Endodermal cell (in vitro differentiated cells): Measurements from ENCODE around the gene SOAT2. TPM values are rescaled to one million over a fixed set of nuclear protein-coding genes. Genes with fewer than 3 reads are reported as not detected.
"Not testable (repeated sequence)": the region's sequence is repeated elsewhere in the genome, so short reads cannot be mapped to it uniquely, and the experiment has no call there.

Experiments used
- DNase-seq: peaks from one replicate; pipeline ENCODE4 v3.0.0-alpha.2; 2017
- H3K27ac ChIP-seq: 2 replicates; pipeline ENCODE4 v1.5.1; 2013; ENCODE audit warnings: mild to moderate bottlenecking, low read depth, low read length, moderate library complexity
- H3K27me3 ChIP-seq: 2 replicates; pipeline ENCODE4 v1.6.1; 2013; ENCODE audit warnings: mild to moderate bottlenecking, low read length, moderate library complexity; ENCODE audit not compliant: insufficient read depth, control insufficient read depth, poor library complexity, severe bottlenecking
- H3K36me3 ChIP-seq: 2 replicates; pipeline ENCODE4 v1.7.0; 2013; ENCODE audit warnings: mild to moderate bottlenecking, low read length, moderate library complexity; ENCODE audit not compliant: control insufficient read depth, insufficient read depth
- H3K4me1 ChIP-seq: one replicate; pipeline ENCODE4 v1.7.0; 2013; ENCODE audit warnings: low read length; ENCODE audit not compliant: control insufficient read depth, insufficient read depth
- H3K4me3 ChIP-seq: 2 replicates; pipeline ENCODE4 v1.5.1; 2013; ENCODE audit warnings: mild to moderate bottlenecking, low read length, moderate library complexity
- H3K9ac ChIP-seq: 2 replicates; pipeline ENCODE4 v1.6.1; 2013; ENCODE audit warnings: mild to moderate bottlenecking, low read length, moderate library complexity; ENCODE audit not compliant: poor library complexity, severe bottlenecking; ENCODE audit errors: extremely low read depth
- H3K9me3 ChIP-seq: 2 replicates; pipeline ENCODE4 v1.6.1; 2013; ENCODE audit warnings: mild to moderate bottlenecking, low read length, moderate library complexity; ENCODE audit not compliant: control insufficient read depth
- H3K27ac Mint-ChIP-seq: 2 replicates; pipeline ENCODE4 v1.8.0; 2020; ENCODE audit warnings: mixed read lengths
- H3K27me3 Mint-ChIP-seq: 2 replicates; pipeline ENCODE4 v1.8.0; 2021; ENCODE audit warnings: mild to moderate bottlenecking, mixed read lengths; ENCODE audit not compliant: insufficient read depth
- H3K36me3 Mint-ChIP-seq: 2 replicates; pipeline ENCODE4 v1.8.0; 2020; ENCODE audit warnings: low read depth, mixed read lengths
- H3K4me1 Mint-ChIP-seq: 2 replicates; pipeline ENCODE4 v1.8.0; 2020; ENCODE audit warnings: mixed read lengths
- H3K4me3 Mint-ChIP-seq: 2 replicates; pipeline ENCODE4 v1.8.0; 2020; ENCODE audit warnings: mild to moderate bottlenecking, moderate library complexity, mixed read lengths
- H3K9me3 Mint-ChIP-seq: 2 replicates; pipeline ENCODE4 v1.8.0; 2020; ENCODE audit warnings: mild to moderate bottlenecking, mixed read lengths
- CTCF ChIP-seq: fragments of 200-600 bp; sonication (generic); conservative IDR thresholded peaks from 2 replicates; pipeline ENCODE4 v1.5.0; 2021; ENCODE audit warnings: antibody characterized with exemption, mild to moderate bottlenecking
- WGBS, 2 experiments: methylation state at CpG; one replicate each; pipeline versions ENCODE4 v1.1.5 to v1.1.7; 2013; ENCODE audit warnings: missing lambda C conversion rate in 2 of 2, mixed read lengths in 1 of 2; ENCODE audit not compliant: insufficient coverage in 1 of 2, insufficient read length in 1 of 2; 5-methylcytosine and 5-hydroxymethylcytosine counted together
- total RNA-seq, 2 donors: library from RNA; stranded (reverse); fragmentation: NEBNext Ultra II Directional in 1 of 2; extraction: Animal tissue kit (Norgen Biotek cat#: 25700) in 1 of 2; gene quantifications; 2 replicates in 1 of 2; 3 replicates in 1 of 2; pipeline ENCODE4 v1.2.1, GENCODE V29; 2021

Gene SOAT2
- total RNA-seq, 2 donors from 2014 or later: 0.46 to 0.71 TPM

GRCh38 chr12:53161119-53161911 is 58.0 kb downstream of the SOAT2 start:
- WGBS, 2 experiments: 94 to 96% methylated on average over 7 to 8 of the region's 8 CpGs

GRCh38 chr12:53163008-53163407 is 59.7 kb downstream of the SOAT2 start:
- not testable (repeated sequence) for DNase-seq, H3K27ac Mint-ChIP-seq, H3K4me3 Mint-ChIP-seq

More at GRCh38 chr12:53161119-53161911, 58.0 kb downstream of the SOAT2 start:
- Mint-ChIP-seq H3K27ac (no peak overlapping the region), H3K4me1 (peaks cover 6% of the 10 kb centered on the region), H3K4me3 (no peak overlapping the region), H3K36me3 (peaks cover 3% of the 10 kb centered on the region), H3K27me3 (peaks cover 44% of the 10 kb centered on the region), H3K9me3 (no peaks in the 10 kb centered on the region)
- H3K27me3 ChIP-seq: no peaks in the 10 kb centered on the region
- no peak for DNase-seq
- H3K9ac ChIP-seq: no peak overlapping the region
- H3K4me1 ChIP-seq: no peaks in the 10 kb centered on the region
- no peak overlapping the region for H3K27ac ChIP-seq
- TF ChIP-seq CTCF: no peak
- H3K36me3 ChIP-seq: peaks cover 6% of the 10 kb centered on the region
- no peaks in the 10 kb centered on the region for H3K9me3 ChIP-seq
- H3K4me3 ChIP-seq: no peak overlapping the region

GRCh38 chr12:53166837-53167236 is 63.6 kb downstream of the SOAT2 start:
- H3K9me3 Mint-ChIP-seq: no peaks in the 10 kb centered on the region

More at GRCh38 chr12:53163008-53163407, 59.7 kb downstream of the SOAT2 start:
- not testable (repeated sequence) for H3K9me3 Mint-ChIP-seq, H3K9ac ChIP-seq, H3K27me3 ChIP-seq, H3K27ac ChIP-seq, H3K4me1 Mint-ChIP-seq, H3K36me3 ChIP-seq, H3K36me3 Mint-ChIP-seq, H3K4me1 ChIP-seq, H3K9me3 ChIP-seq, H3K4me3 ChIP-seq
- WGBS, 2 experiments: 98 to 100% methylated on average over 1 to 2 of the region's 2 CpGs
- peaks cover 55% of the 10 kb centered on the region for H3K27me3 Mint-ChIP-seq

More at GRCh38 chr12:53166837-53167236, 63.6 kb downstream of the SOAT2 start:
- no peaks in the 10 kb centered on the region for H3K4me1 ChIP-seq
- H3K27ac Mint-ChIP-seq: no peak overlapping the region
- H3K4me1 Mint-ChIP-seq: peaks cover 9% of the 10 kb centered on the region
- H3K36me3 ChIP-seq: peaks cover 6% of the 10 kb centered on the region
- H3K4me3 ChIP-seq: no peak overlapping the region
- H3K36me3 Mint-ChIP-seq: peaks cover 14% of the 10 kb centered on the region
- H3K4me3 Mint-ChIP-seq: no peak overlapping the region
- DNase-seq: no peak
- no peak overlapping the region for H3K9ac ChIP-seq
- H3K9me3 ChIP-seq: no peaks in the 10 kb centered on the region
- peaks cover 62% of the 10 kb centered on the region for H3K27me3 Mint-ChIP-seq
- H3K27ac ChIP-seq: no peak overlapping the region
- H3K27me3 ChIP-seq: no peaks in the 10 kb centered on the region
- TF ChIP-seq CTCF: no peak
